ENCODE data around the gene TBR1.

The TBR1 gene

DNA sequence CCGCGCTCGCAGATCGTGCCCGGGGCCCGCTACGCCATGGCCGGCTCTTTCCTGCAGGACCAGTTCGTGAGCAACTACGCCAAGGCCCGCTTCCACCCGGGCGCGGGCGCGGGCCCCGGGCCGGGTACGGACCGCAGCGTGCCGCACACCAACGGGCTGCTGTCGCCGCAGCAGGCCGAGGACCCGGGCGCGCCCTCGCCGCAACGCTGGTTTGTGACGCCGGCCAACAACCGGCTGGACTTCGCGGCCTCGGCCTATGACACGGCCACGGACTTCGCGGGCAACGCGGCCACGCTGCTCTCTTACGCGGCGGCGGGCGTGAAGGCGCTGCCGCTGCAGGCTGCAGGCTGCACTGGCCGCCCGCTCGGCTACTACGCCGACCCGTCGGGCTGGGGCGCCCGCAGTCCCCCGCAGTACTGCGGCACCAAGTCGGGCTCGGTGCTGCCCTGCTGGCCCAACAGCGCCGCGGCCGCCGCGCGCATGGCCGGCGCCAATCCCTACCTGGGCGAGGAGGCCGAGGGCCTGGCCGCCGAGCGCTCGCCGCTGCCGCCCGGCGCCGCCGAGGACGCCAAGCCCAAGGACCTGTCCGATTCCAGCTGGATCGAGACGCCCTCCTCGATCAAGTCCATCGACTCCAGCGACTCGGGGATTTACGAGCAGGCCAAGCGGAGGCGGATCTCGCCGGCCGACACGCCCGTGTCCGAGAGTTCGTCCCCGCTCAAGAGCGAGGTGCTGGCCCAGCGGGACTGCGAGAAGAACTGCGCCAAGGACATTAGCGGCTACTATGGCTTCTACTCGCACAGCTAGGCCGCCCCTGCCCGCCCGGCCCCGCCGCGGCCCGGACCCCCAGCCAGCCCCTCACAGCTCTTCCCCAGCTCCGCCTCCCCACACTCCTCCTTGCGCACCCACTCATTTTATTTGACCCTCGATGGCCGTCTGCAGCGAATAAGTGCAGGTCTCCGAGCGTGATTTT, 7.6 kb downstream of the TBR1 start:
- H3K36me3 ChIP-seq (ENCODE audit: control insufficient read depth, insufficient read depth, low read length), result no peaks in the 10 kb centered on the region
- peaks cover 100% of the 10 kb centered on the region for H3K27me3 ChIP-seq (ENCODE audit: control insufficient read depth, insufficient read depth, low read length)
- peaks cover 12% of the 10 kb centered on the region for H3K4me1 ChIP-seq (ENCODE audit: control insufficient read depth, insufficient read depth, low read length)
- no peaks in the 10 kb centered on the region for H3K9me3 ChIP-seq (ENCODE audit: control insufficient read depth, insufficient read depth, low read length)
- peak overlapping the region; percentile 62 for H3K4me3 ChIP-seq (ENCODE audit: low read depth, low read length)
- no peak overlapping the region for H3K9ac ChIP-seq (ENCODE audit: low read depth, low read length)
- no peak overlapping the region for H3K27ac ChIP-seq (ENCODE audit: low read depth, low read length)

DNA sequence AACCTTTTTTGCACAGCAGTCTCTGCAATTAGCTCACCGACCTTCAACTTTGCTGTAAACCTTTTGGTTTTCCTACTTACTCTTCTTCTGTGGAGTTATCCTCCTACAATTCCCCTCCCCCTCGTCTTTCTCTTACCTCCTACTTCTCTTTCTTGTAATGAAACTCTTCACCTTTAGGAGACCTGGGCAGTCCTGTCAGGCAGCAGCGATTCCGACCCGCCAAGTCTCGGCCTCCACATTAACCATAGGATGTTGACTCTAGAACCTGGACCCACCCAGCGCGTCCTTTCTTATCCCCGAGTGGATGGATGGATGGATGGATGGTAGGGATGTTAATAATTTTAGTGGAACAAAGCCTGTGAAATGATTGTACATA, 8.3 kb downstream of the TBR1 start:
- H3K4me1 ChIP-seq (ENCODE audit: control insufficient read depth, insufficient read depth, low read length), result peaks cover 12% of the 10 kb centered on the region
- peaks cover 100% of the 10 kb centered on the region for H3K27me3 ChIP-seq (ENCODE audit: control insufficient read depth, insufficient read depth, low read length)
- no peak overlapping the region for H3K27ac ChIP-seq (ENCODE audit: low read depth, low read length)
- H3K9ac ChIP-seq (ENCODE audit: low read depth, low read length), result no peak overlapping the region
- no peaks in the 10 kb centered on the region for H3K9me3 ChIP-seq (ENCODE audit: control insufficient read depth, insufficient read depth, low read length)
- H3K36me3 ChIP-seq (ENCODE audit: control insufficient read depth, insufficient read depth, low read length), result no peaks in the 10 kb centered on the region
- H3K4me3 ChIP-seq (ENCODE audit: low read depth, low read length), result peak overlapping the region; percentile 62

DNA sequence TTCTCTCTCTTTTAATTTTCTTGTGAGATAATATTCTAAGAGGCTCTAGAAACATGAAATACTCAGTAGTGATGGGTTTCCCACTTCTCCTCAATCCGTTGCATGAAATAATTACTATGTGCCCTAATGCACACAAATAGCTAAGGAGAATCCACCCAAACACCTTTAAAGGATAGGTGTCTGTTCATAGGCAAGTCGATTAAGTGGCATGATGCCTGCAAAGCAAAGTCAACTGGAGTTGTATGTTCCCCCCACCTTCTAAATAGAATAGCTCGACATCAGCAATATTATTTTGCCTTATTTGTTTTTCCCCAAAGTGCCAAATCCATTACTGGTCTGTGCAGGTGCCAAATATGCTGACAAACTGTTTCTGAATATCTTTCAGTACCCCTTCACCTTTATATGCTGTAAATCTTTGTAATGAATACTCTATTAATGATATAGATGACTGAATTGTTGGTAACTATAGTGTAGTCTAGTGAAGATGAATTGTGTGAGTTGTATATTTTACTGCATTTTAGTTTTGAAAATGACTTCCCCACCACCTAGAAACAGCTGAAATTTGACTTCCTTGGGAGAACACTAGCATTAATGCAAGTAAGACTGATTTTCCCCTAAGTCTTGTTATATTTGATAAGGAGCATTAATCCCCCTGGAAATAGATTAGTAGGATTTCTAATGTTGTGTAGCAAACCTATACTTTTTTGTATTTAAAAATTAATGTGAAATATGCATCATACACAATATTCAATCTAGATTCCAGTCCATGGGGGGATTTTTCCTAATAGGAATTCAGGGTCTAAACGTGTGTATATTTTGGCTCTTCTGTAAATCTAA, 9.0 kb downstream of the TBR1 start:
- Histone ChIP-seq H3K4me1 (ENCODE audit: control insufficient read depth, insufficient read depth, low read length) (peaks cover 12% of the 10 kb centered on the region), H3K36me3 (ENCODE audit: control insufficient read depth, insufficient read depth, low read length) (no peaks in the 10 kb centered on the region), H3K27me3 (ENCODE audit: control insufficient read depth, insufficient read depth, low read length) (peaks cover 100% of the 10 kb centered on the region), H3K9ac (ENCODE audit: low read depth, low read length) (no peak overlapping the region), H3K4me3 (ENCODE audit: low read depth, low read length) (no peak overlapping the region), H3K9me3 (ENCODE audit: control insufficient read depth, insufficient read depth, low read length) (no peaks in the 10 kb centered on the region), H3K27ac (ENCODE audit: low read depth, low read length) (no peak overlapping the region)

DNA sequence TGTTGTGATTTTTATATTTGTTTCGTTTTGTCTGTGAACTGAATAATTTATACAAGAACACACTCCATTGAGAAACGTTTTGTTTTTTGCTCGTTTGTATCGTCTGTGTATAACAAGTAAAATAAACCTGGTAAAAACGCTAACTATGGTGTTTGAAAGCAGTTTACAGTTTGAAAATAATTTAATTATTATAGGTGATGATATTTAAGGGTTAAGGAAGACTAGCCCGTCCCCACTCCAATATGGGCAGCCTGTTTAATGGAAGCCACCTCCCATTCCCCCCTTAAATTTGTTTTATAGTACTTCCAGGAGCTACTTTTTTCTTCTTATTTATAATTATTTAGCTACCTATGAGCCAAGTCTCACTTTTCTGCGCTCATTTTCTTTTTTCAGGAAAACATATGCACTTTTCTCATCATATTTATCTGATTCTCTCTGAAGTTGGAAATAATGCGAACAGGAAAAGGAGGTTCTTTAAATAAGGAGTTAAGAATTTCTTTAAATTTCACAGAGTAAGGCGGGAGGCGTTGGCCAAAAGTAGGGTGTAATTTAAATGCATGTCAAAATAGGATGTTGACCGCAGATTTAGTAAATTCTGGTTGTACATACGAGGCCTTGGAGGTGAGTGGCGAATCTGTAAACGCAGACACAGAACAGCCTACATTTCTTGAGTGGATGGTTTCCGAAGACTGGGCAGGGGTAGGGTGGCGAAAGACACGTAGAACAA, 9.8 kb downstream of the TBR1 start:
- H3K27me3 ChIP-seq (ENCODE audit: control insufficient read depth, insufficient read depth, low read length), result peaks cover 100% of the 10 kb centered on the region
- H3K4me3 ChIP-seq (ENCODE audit: low read depth, low read length), result no peak overlapping the region
- H3K4me1 ChIP-seq (ENCODE audit: control insufficient read depth, insufficient read depth, low read length), result peaks cover 12% of the 10 kb centered on the region
- no peaks in the 10 kb centered on the region for H3K9me3 ChIP-seq (ENCODE audit: control insufficient read depth, insufficient read depth, low read length)
- H3K27ac ChIP-seq (ENCODE audit: low read depth, low read length), result no peak overlapping the region
- no peaks in the 10 kb centered on the region for H3K36me3 ChIP-seq (ENCODE audit: control insufficient read depth, insufficient read depth, low read length)
- H3K9ac ChIP-seq (ENCODE audit: low read depth, low read length), result no peak overlapping the region

DNA sequence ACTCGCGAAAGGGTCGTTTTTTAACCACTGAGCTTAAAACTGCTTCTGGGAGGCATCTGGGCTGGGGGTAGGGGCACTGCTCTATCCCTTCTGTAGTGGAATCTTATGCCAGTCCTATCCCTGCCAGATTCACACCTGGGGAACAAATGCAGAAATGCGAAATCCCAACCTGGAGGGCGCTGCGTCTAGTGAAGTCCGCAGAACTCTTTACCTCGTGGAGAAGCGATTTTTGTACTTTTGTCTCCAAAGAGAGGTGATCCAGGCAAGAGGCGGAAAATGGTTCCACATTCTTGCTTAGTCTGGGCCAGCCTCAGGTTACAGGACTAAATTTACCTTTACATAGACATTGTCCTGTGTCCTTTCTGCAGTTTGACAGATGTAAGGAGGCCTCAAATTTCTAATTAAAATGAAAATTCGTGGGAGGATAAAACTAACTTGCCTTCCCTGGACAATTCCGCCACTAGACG, 10.4 kb downstream of the TBR1 start:
- Histone ChIP-seq H3K9me3 (ENCODE audit: control insufficient read depth, insufficient read depth, low read length) (no peaks in the 10 kb centered on the region), H3K4me3 (ENCODE audit: low read depth, low read length) (peak overlapping the region; percentile 51; the same call in 1 of the 2 replicates), H3K36me3 (ENCODE audit: control insufficient read depth, insufficient read depth, low read length) (no peaks in the 10 kb centered on the region), H3K27me3 (ENCODE audit: control insufficient read depth, insufficient read depth, low read length) (peaks cover 96% of the 10 kb centered on the region), H3K27ac (ENCODE audit: low read depth, low read length) (no peak overlapping the region), H3K9ac (ENCODE audit: low read depth, low read length) (no peak overlapping the region), H3K4me1 (ENCODE audit: control insufficient read depth, insufficient read depth, low read length) (peaks cover 12% of the 10 kb centered on the region)

DNA sequence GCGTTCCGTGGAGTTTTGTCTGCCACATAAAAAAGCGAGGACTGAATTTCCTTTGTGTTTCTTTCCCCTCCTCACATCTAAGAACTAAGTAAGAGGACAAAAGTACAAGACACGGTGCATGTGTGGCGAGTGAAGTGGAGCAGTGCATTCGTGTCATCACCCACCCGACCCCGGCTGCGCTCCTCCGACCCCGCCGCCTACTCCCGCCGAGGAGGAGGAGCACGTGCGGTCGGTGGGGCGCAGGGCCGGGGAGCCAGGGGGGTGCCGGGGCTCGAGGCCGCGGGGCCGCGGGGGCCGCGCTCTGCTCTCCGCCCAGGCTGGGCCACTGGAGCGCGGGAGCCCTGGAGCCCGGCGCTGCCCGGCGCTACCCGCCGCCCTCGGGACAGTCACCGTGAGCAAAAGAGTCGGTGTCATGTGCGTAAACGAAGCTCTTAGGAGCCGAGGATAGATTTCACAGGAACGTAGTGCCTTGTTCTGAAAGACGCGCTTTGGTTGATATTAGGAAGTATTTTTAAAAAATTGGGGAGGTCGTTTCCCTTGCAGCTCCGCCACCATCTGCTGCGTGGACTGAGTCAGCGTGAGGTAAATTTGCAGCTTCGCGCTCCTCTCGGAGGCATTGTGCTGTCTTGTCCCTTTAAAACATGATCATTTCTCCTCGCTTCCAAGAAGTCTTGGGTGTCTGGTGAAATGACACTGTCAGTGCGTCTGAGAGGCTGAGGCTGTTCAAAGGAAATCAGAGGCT, 11.0 kb downstream of the TBR1 start:
- Histone ChIP-seq H3K4me1 (ENCODE audit: control insufficient read depth, insufficient read depth, low read length) (peaks cover 12% of the 10 kb centered on the region), H3K4me3 (ENCODE audit: low read depth, low read length) (peak overlapping the region; percentile 51), H3K27me3 (ENCODE audit: control insufficient read depth, insufficient read depth, low read length) (peaks cover 94% of the 10 kb centered on the region)

DNA sequence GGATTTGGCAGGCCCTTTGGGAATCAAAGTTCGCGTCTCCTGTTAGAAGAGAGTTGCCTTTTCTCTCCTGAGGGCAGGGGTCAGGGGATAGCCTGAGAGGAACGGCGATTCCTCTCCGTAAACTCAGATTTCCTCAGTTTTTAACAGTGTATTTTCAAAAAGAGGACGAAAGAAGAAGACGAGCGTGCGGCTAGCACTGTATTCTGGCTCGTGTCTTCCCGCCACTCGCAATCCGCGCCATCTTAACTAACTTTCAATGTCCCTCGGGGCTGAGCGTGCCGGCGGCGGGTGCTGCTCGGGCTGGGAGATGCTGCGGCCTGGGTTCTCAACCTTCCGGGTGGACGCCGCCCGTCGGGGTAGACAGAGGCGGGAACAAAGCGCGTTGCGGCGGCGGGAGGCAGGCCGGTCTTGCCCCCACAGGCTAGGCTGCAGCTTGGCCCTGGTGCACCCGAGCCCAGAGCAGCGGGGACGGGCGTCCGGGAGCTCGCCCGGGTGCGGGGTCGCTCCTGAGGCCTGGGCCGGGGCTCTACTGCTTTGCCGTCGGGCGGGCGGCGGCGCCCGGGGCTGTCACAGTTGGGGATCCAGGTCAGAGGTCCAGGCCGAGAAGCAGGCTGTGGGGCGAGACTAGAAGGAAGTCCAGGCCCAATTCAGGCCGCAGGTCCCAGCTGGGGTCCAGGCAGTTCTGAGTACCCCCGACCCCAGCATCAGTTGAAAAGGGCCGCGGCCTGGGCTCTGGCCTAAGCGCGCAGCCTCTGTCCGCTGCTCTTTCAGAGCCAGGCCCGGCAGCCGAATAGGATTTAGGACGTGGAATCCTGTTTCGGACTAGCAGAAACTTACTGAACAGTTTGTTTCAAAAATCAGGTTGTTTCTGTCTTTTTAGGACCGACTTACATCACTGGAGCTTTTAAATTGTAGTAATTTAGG, 11.8 kb downstream of the TBR1 start:
- H3K9ac ChIP-seq (ENCODE audit: low read depth, low read length), result no peak overlapping the region
- H3K9me3 ChIP-seq (ENCODE audit: control insufficient read depth, insufficient read depth, low read length), result no peaks in the 10 kb centered on the region
- H3K4me3 ChIP-seq (ENCODE audit: low read depth, low read length), result peak overlapping the region; percentile 51
- H3K27me3 ChIP-seq (ENCODE audit: control insufficient read depth, insufficient read depth, low read length), result peaks cover 89% of the 10 kb centered on the region
- peaks cover 12% of the 10 kb centered on the region for H3K4me1 ChIP-seq (ENCODE audit: control insufficient read depth, insufficient read depth, low read length)
- no peak overlapping the region for H3K27ac ChIP-seq (ENCODE audit: low read depth, low read length)
- no peaks in the 10 kb centered on the region for H3K36me3 ChIP-seq (ENCODE audit: control insufficient read depth, insufficient read depth, low read length)

More for the DNA sequence above, 11.0 kb downstream of the TBR1 start:
- H3K36me3 ChIP-seq (ENCODE audit: control insufficient read depth, insufficient read depth, low read length), result no peaks in the 10 kb centered on the region
- H3K9me3 ChIP-seq (ENCODE audit: control insufficient read depth, insufficient read depth, low read length), result no peaks in the 10 kb centered on the region
- no peak overlapping the region for H3K9ac ChIP-seq (ENCODE audit: low read depth, low read length)
- no peak overlapping the region for H3K27ac ChIP-seq (ENCODE audit: low read depth, low read length)

DNA sequence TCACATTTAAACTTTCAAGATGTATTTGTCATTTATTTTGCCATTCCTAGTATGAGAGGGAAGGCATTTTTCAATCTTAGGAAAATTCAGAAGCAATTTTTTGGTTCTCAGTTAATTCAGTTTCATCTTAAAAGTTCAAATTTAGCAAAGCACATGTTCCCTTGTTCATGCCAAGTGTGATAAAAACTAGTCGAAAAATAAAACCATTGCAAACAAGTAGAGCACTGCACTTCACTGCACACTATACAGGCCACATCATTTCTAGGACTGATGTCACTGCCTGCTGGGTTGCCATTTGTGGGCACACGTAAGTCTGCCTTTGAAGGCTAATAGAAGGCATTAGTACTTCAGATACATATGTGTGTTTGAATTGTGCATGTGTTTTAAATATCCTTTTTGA, 14.3 kb downstream of the TBR1 start:
- H3K27ac ChIP-seq (ENCODE audit: low read depth, low read length), result no peak overlapping the region
- no peaks in the 10 kb centered on the region for H3K36me3 ChIP-seq (ENCODE audit: control insufficient read depth, insufficient read depth, low read length)
- no peak overlapping the region for H3K9ac ChIP-seq (ENCODE audit: low read depth, low read length)
- H3K27me3 ChIP-seq (ENCODE audit: control insufficient read depth, insufficient read depth, low read length), result peaks cover 64% of the 10 kb centered on the region
- H3K9me3 ChIP-seq (ENCODE audit: control insufficient read depth, insufficient read depth, low read length), result no peaks in the 10 kb centered on the region
- no peak overlapping the region for H3K4me3 ChIP-seq (ENCODE audit: low read depth, low read length)
- peaks cover 10% of the 10 kb centered on the region; the same call in 1 of the 2 replicates for H3K4me1 ChIP-seq (ENCODE audit: control insufficient read depth, insufficient read depth, low read length)

DNA sequence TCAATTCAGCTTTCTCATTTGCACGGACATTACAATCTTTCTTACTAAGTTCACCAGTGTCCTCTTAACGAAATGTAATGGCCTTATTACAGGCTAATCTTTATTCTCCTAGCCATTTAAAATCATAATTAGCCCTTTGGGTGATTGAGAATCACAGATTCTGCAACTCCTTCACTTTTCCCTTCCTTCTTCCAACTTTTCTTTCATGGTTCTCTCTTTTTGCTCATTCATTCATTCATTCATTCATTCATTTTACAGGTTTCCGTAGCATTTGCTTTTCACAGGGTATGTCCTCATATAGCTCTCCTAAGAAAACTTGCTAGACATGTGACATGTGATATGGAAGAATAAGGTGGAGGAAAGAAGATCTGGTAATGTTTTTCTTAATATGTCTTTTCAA, 16.0 kb downstream of the TBR1 start:
- Histone ChIP-seq H3K36me3 (ENCODE audit: control insufficient read depth, insufficient read depth, low read length) (no peaks in the 10 kb centered on the region), H3K9ac (ENCODE audit: low read depth, low read length) (no peak overlapping the region), H3K4me3 (ENCODE audit: low read depth, low read length) (no peak overlapping the region), H3K27ac (ENCODE audit: low read depth, low read length) (no peak overlapping the region), H3K9me3 (ENCODE audit: control insufficient read depth, insufficient read depth, low read length) (no peaks in the 10 kb centered on the region), H3K27me3 (ENCODE audit: control insufficient read depth, insufficient read depth, low read length) (peaks cover 47% of the 10 kb centered on the region), H3K4me1 (ENCODE audit: control insufficient read depth, insufficient read depth, low read length) (peaks cover 7% of the 10 kb centered on the region; the same call in 1 of the 2 replicates)

Measured in HUES48 (cell line).